Measurements from ENCODE around the gene COMT. TPM values are rescaled to one million over a fixed set of nuclear protein-coding genes. Genes with fewer than 3 reads are reported as not detected.

Gene COMT
- polyA plus RNA-seq, 2 donors, result 178 to 218 TPM

GRCh38 chr22:19948057-19948760 lies 6.6 kb downstream of the COMT start:
- no peaks in the 10 kb centered on the region for H3K27me3 ChIP-seq (ENCODE audit: control insufficient read depth in 1 of 2, insufficient read depth in 2 of 2, low read length in 2 of 2)
- peaks cover 2% of the 10 kb centered on the region in 2 donors for H3K4me1 ChIP-seq (ENCODE audit: control insufficient read depth in 2 of 2, insufficient read depth in 2 of 2, low read length in 1 of 2)
- 73 to 81% methylated on average over 9 of the region's 9 CpGs for WGBS, 2 donors
- no peak overlapping the region for H3K27ac ChIP-seq (ENCODE audit: low read depth in 2 of 2, low read length in 1 of 2)
- no peaks in the 10 kb centered on the region for H3K9me3 ChIP-seq (ENCODE audit: control insufficient read depth in 2 of 2, insufficient read depth in 1 of 2, low read depth in 1 of 2, low read length in 1 of 2)
- no peaks in the 10 kb centered on the region for H3K36me3 ChIP-seq (ENCODE audit: control insufficient read depth in 2 of 2, insufficient read depth in 2 of 2, low read length in 1 of 2)
- no peak overlapping the region for H3K4me3 ChIP-seq (ENCODE audit: low read depth in 1 of 2, low read length in 2 of 2)

GRCh38 chr22:19951346-19951745 lies 9.8 kb downstream of the COMT start:
- no peaks in the 10 kb centered on the region for H3K36me3 ChIP-seq (ENCODE audit: control insufficient read depth in 2 of 2, insufficient read depth in 2 of 2, low read length in 1 of 2)
- H3K27ac ChIP-seq (ENCODE audit: low read depth in 2 of 2, low read length in 1 of 2), result no peak overlapping the region
- H3K9me3 ChIP-seq (ENCODE audit: control insufficient read depth in 2 of 2, insufficient read depth in 1 of 2, low read depth in 1 of 2, low read length in 1 of 2), result no peaks in the 10 kb centered on the region
- H3K4me3 ChIP-seq (ENCODE audit: low read depth in 1 of 2, low read length in 2 of 2), result no peak overlapping the region
- peaks cover 4 to 14% of the 10 kb centered on the region in 2 donors for H3K4me1 ChIP-seq (ENCODE audit: control insufficient read depth in 2 of 2, insufficient read depth in 2 of 2, low read length in 1 of 2)
- 87 to 92% methylated on average over 13 of the region's 13 CpGs for WGBS, 2 donors
- no peaks in the 10 kb centered on the region for H3K27me3 ChIP-seq (ENCODE audit: control insufficient read depth in 1 of 2, insufficient read depth in 2 of 2, low read length in 2 of 2)

GRCh38 chr22:19955241-19956128 lies 13.9 kb downstream of the COMT start:
- Histone ChIP-seq H3K4me3 (ENCODE audit: low read depth in 1 of 2, low read length in 2 of 2) (no peak overlapping the region), H3K27ac (ENCODE audit: low read depth in 2 of 2, low read length in 1 of 2) (peak overlapping the region; percentile 17 to 38), H3K27me3 (ENCODE audit: control insufficient read depth in 1 of 2, insufficient read depth in 2 of 2, low read length in 2 of 2) (no peaks in the 10 kb centered on the region), H3K4me1 (ENCODE audit: control insufficient read depth in 2 of 2, insufficient read depth in 2 of 2, low read length in 1 of 2) (peaks cover 9 to 26% of the 10 kb centered on the region in 2 donors), H3K9me3 (ENCODE audit: control insufficient read depth in 2 of 2, insufficient read depth in 1 of 2, low read depth in 1 of 2, low read length in 1 of 2) (no peaks in the 10 kb centered on the region), H3K36me3 (ENCODE audit: control insufficient read depth in 2 of 2, insufficient read depth in 2 of 2, low read length in 1 of 2) (no peaks in the 10 kb centered on the region)
- 51 to 53% methylated on average over 19 of the region's 19 CpGs for WGBS, 2 donors

- Histone ChIP-seq H3K36me3 (ENCODE audit: control insufficient read depth in 2 of 2, insufficient read depth in 2 of 2, low read length in 1 of 2) (no peaks in the 10 kb centered on the region), H3K9me3 (ENCODE audit: control insufficient read depth in 2 of 2, insufficient read depth in 1 of 2, low read depth in 1 of 2, low read length in 1 of 2) (no peaks in the 10 kb centered on the region), H3K27me3 (ENCODE audit: control insufficient read depth in 1 of 2, insufficient read depth in 2 of 2, low read length in 2 of 2) (no peaks in the 10 kb centered on the region), H3K4me1 (ENCODE audit: control insufficient read depth in 2 of 2, insufficient read depth in 2 of 2, low read length in 1 of 2) (peaks cover 9 to 33% of the 10 kb centered on the region in 2 donors), H3K27ac (ENCODE audit: low read depth in 2 of 2, low read length in 1 of 2) (no peak overlapping the region), H3K4me3 (ENCODE audit: low read depth in 1 of 2, low read length in 2 of 2) (no peak overlapping the region)
- 89 to 93% methylated on average over 9 of the region's 9 CpGs for WGBS, 2 donors
Observed at GRCh38 chr22:19957445-19957844, 15.9 kb downstream of the COMT start.

GRCh38 chr22:19958083-19959042 lies 16.8 kb downstream of the COMT start:
- no peaks in the 10 kb centered on the region for H3K9me3 ChIP-seq (ENCODE audit: control insufficient read depth in 2 of 2, insufficient read depth in 1 of 2, low read depth in 1 of 2, low read length in 1 of 2)
- H3K4me1 ChIP-seq (ENCODE audit: control insufficient read depth in 2 of 2, insufficient read depth in 2 of 2, low read length in 1 of 2), result peaks cover 11 to 38% of the 10 kb centered on the region in 2 donors
- 66 to 69% methylated on average over 18 to 19 of the region's 19 CpGs for WGBS, 2 donors
- H3K36me3 ChIP-seq (ENCODE audit: control insufficient read depth in 2 of 2, insufficient read depth in 2 of 2, low read length in 1 of 2), result no peaks in the 10 kb centered on the region
- peak overlapping the region in 1 of 2 donors; percentile 22 for H3K27ac ChIP-seq (ENCODE audit: low read depth in 2 of 2, low read length in 1 of 2)
- peak overlapping the region in 1 of 2 donors; percentile 9 for H3K4me3 ChIP-seq (ENCODE audit: low read depth in 1 of 2, low read length in 2 of 2)
- no peaks in the 10 kb centered on the region for H3K27me3 ChIP-seq (ENCODE audit: control insufficient read depth in 1 of 2, insufficient read depth in 2 of 2, low read length in 2 of 2)

- H3K27me3 ChIP-seq (ENCODE audit: control insufficient read depth in 1 of 2, insufficient read depth in 2 of 2, low read length in 2 of 2), result no peaks in the 10 kb centered on the region
- H3K4me1 ChIP-seq (ENCODE audit: control insufficient read depth in 2 of 2, insufficient read depth in 2 of 2, low read length in 1 of 2), result peaks cover 11 to 40% of the 10 kb centered on the region in 2 donors
- no peaks in the 10 kb centered on the region for H3K9me3 ChIP-seq (ENCODE audit: control insufficient read depth in 2 of 2, insufficient read depth in 1 of 2, low read depth in 1 of 2, low read length in 1 of 2)
- peaks cover 0 to 6% of the 10 kb centered on the region in 2 donors for H3K36me3 ChIP-seq (ENCODE audit: control insufficient read depth in 2 of 2, insufficient read depth in 2 of 2, low read length in 1 of 2)
- WGBS, 2 donors, result 22 to 28% methylated on average over 24 to 30 of the region's 30 CpGs
- H3K4me3 ChIP-seq (ENCODE audit: low read depth in 1 of 2, low read length in 2 of 2), result peak overlapping the region; percentile 9 to 41
- peak overlapping the region; percentile 8 to 22 for H3K27ac ChIP-seq (ENCODE audit: low read depth in 2 of 2, low read length in 1 of 2)
Observed at GRCh38 chr22:19959043-19959586, 17.5 kb downstream of the COMT start.

GRCh38 chr22:19959587-19960490 lies 18.3 kb downstream of the COMT start:
- peak overlapping the region; percentile 8 to 59 for H3K27ac ChIP-seq (ENCODE audit: low read depth in 2 of 2, low read length in 1 of 2)
- H3K4me1 ChIP-seq (ENCODE audit: control insufficient read depth in 2 of 2, insufficient read depth in 2 of 2, low read length in 1 of 2), result peaks cover 11 to 42% of the 10 kb centered on the region in 2 donors
- H3K4me3 ChIP-seq (ENCODE audit: low read depth in 1 of 2, low read length in 2 of 2), result peak overlapping the region in 1 of 2 donors; percentile 9

GRCh38 chr22:19960491-19961200 lies 19.1 kb downstream of the COMT start:
- Histone ChIP-seq H3K9me3 (ENCODE audit: control insufficient read depth in 2 of 2, insufficient read depth in 1 of 2, low read depth in 1 of 2, low read length in 1 of 2) (no peaks in the 10 kb centered on the region), H3K4me3 (ENCODE audit: low read depth in 1 of 2, low read length in 2 of 2) (no peak overlapping the region), H3K27ac (ENCODE audit: low read depth in 2 of 2, low read length in 1 of 2) (no peak overlapping the region), H3K4me1 (ENCODE audit: control insufficient read depth in 2 of 2, insufficient read depth in 2 of 2, low read length in 1 of 2) (peaks cover 9 to 37% of the 10 kb centered on the region in 2 donors), H3K27me3 (ENCODE audit: control insufficient read depth in 1 of 2, insufficient read depth in 2 of 2, low read length in 2 of 2) (no peaks in the 10 kb centered on the region), H3K36me3 (ENCODE audit: control insufficient read depth in 2 of 2, insufficient read depth in 2 of 2, low read length in 1 of 2) (peaks cover 0 to 15% of the 10 kb centered on the region in 2 donors)
- 84 to 86% methylated on average over 12 of the region's 12 CpGs for WGBS, 2 donors

More at GRCh38 chr22:19959587-19960490, 18.3 kb downstream of the COMT start:
- Histone ChIP-seq H3K9me3 (ENCODE audit: control insufficient read depth in 2 of 2, insufficient read depth in 1 of 2, low read depth in 1 of 2, low read length in 1 of 2) (no peaks in the 10 kb centered on the region), H3K27me3 (ENCODE audit: control insufficient read depth in 1 of 2, insufficient read depth in 2 of 2, low read length in 2 of 2) (no peaks in the 10 kb centered on the region), H3K36me3 (ENCODE audit: control insufficient read depth in 2 of 2, insufficient read depth in 2 of 2, low read length in 1 of 2) (peaks cover 0 to 13% of the 10 kb centered on the region in 2 donors)
- WGBS, 2 donors, result 29 to 38% methylated on average over 13 of the region's 13 CpGs
